Fibroblast of lung (primary cell): ENCODE results near the gene UBR7.

Experiments used
- CTCF ChIP-seq, 2 donors: IDR thresholded peaks in 1 of 2; conservative IDR thresholded peaks in 1 of 2; 1 replicate in 1 of 2; 2 replicates in 1 of 2; pipeline ENCODE4 v1.5.1; 2011 to 2012; ENCODE audit warnings: low read length in 2 of 2, control low read depth in 1 of 2, inconsistent platforms in 1 of 2, low read depth in 1 of 2, mild to moderate bottlenecking in 1 of 2
- EZH2 ChIP-seq: IDR thresholded peaks from 2 replicates; pipeline ENCODE4 v1.5.1; 2012; ENCODE audit warnings: low read length, control low read depth, mild to moderate bottlenecking; ENCODE audit errors: missing control alignments

- no peak for TF ChIP-seq CTCF (conservative IDR thresholded peaks at IDR 0.05 in 1 of 2, IDR thresholded peaks at IDR 0.05 in 1 of 2; ENCODE audit: low read depth in 1 of 2, low read length in 2 of 2)
- no peak for TF ChIP-seq EZH2
These were observed 33.6 kb downstream of the UBR7 start for GRCh38 chr14:93240678-93241000.
